22Rv1 (cell line): ENCODE data around the gene TPRG1.

Experiments
- CTCF ChIP-seq: fragments of 450-650 bp; IDR thresholded peaks from 2 replicates; pipeline ENCODE4 v1.5.1; 2017; ENCODE audit warnings: mild to moderate bottlenecking
- ZFX ChIP-seq: fragments of 450-650 bp; IDR thresholded peaks from 2 replicates; pipeline ENCODE4 v1.6.1; 2017; ENCODE audit warnings: antibody characterized with exemption, borderline replicate concordance

GRCh38 chr3:189169728-189170127, 2.0 kb upstream of the TPRG1 start:
- TF ChIP-seq CTCF: no peak
- TF ChIP-seq ZFX: no peak
